T-cell (primary cell): ENCODE measurements around the gene SPAG6. TPM values are rescaled to one million over a fixed set of nuclear protein-coding genes. Genes with fewer than 3 reads are reported as not detected.

ENCODE experiments used
- ATAC-seq, 4 experiments: fragments of 200-7000 bp in 3 of 4; fragments of 150-1000 bp in 1 of 4; cut with Tn5 transposase; replicated peaks in 1 of 4; 1 replicate in 3 of 4; 2 replicates in 1 of 4; pipeline ENCODE4 v1.10.0; 2021; ENCODE audit warnings: moderate library complexity in 3 of 4, mild to moderate bottlenecking in 2 of 4, moderate number of reproducible peaks in 1 of 4
- CTCF ChIA-PET, 2 donors: fragments of 300-600 bp; sonication (Branson Sonifier 250); formaldehyde crosslinking; loops; one replicate each; lab custom pipeline; 2022; ENCODE audit warnings: antibody characterized with exemption in 2 of 2; lab: Charles Lee
- POLR2A ChIA-PET, 2 donors: fragments of 300-600 bp; sonication (Branson Sonifier 250); formaldehyde crosslinking; loops; one replicate each; lab custom pipeline; 2022; ENCODE audit warnings: antibody characterized with exemption in 2 of 2; lab: Charles Lee
- DNase-seq, 35 experiments: peaks; one replicate each; pipeline versions ENCODE4 v3.0.0 to v3.0.0-alpha.2; 2013 to 2023
- H3K27ac ChIP-seq: one replicate; pipeline ENCODE4 v1.5.1; 2013; ENCODE audit warnings: low read length
- H3K27me3 ChIP-seq, 2 experiments: replicated peaks in 1 of 2; 1 replicate in 1 of 2; 2 replicates in 1 of 2; pipeline versions ENCODE4 v1.6.1 to v1.7.0; 2013; ENCODE audit warnings: low read length in 1 of 2, mixed read lengths in 1 of 2; ENCODE audit not compliant: control insufficient read depth in 2 of 2, insufficient read depth in 2 of 2; ENCODE audit errors: extremely low read depth in 1 of 2
- H3K36me3 ChIP-seq, 2 donors: 1 replicate in 1 of 2; 2 replicates in 1 of 2; pipeline versions ENCODE4 v1.6.1 to v1.7.0; 2013; ENCODE audit warnings: low read length in 1 of 2; ENCODE audit not compliant: control insufficient read depth in 2 of 2, insufficient read depth in 1 of 2; ENCODE audit errors: extremely low read depth in 1 of 2
- H3K4me1 ChIP-seq, 2 experiments: 1 replicate in 1 of 2; 2 replicates in 1 of 2; pipeline versions ENCODE4 v1.6.1 to v1.7.0; 2013; ENCODE audit warnings: low read length in 2 of 2, mixed read lengths in 1 of 2; ENCODE audit not compliant: insufficient read depth in 2 of 2, control insufficient read depth in 1 of 2; ENCODE audit errors: extremely low read depth in 1 of 2
- H3K4me3 ChIP-seq, 2 donors: 1 replicate in 1 of 2; 2 replicates in 1 of 2; pipeline versions ENCODE4 v1.5.1 to v1.7.0; 2013; ENCODE audit warnings: mild to moderate bottlenecking in 2 of 2, low read length in 1 of 2, moderate library complexity in 1 of 2; ENCODE audit not compliant: control insufficient read depth in 1 of 2; ENCODE audit errors: extremely low read depth in 1 of 2
- H3K9me3 ChIP-seq: 2 replicates; pipeline ENCODE4 v1.7.0; 2013
- H3K27ac Mint-ChIP-seq, 2 donors: one replicate each; pipeline ENCODE4 v1.8.0; 2020 to 2021; ENCODE audit warnings: mild to moderate bottlenecking in 2 of 2, mixed read lengths in 2 of 2
- H3K27me3 Mint-ChIP-seq, 2 donors: one replicate each; pipeline ENCODE4 v1.8.0; 2021 to 2022; ENCODE audit warnings: mixed read lengths in 2 of 2
- H3K36me3 Mint-ChIP-seq: one replicate; pipeline ENCODE4 v1.8.0; 2021; ENCODE audit warnings: mixed read lengths
- H3K4me1 Mint-ChIP-seq, 3 donors: one replicate each; pipeline ENCODE4 v1.8.0; 2020 to 2022; ENCODE audit warnings: mixed read lengths in 3 of 3, mild to moderate bottlenecking in 1 of 3
- H3K4me3 Mint-ChIP-seq, 3 donors: one replicate each; pipeline ENCODE4 v1.8.0; 2020 to 2022; ENCODE audit warnings: mild to moderate bottlenecking in 3 of 3, mixed read lengths in 3 of 3, moderate library complexity in 3 of 3
- H3K9me3 Mint-ChIP-seq, 3 donors: one replicate each; pipeline ENCODE4 v1.8.0; 2020 to 2022; ENCODE audit warnings: mixed read lengths in 3 of 3
- WGBS: methylation state at CpG from one replicate; pipeline ENCODE4 v1.1.5; 2013; ENCODE audit warnings: missing lambda C conversion rate; ENCODE audit not compliant: insufficient coverage; 5-methylcytosine and 5-hydroxymethylcytosine counted together
- total RNA-seq, 35 experiments: library from RNA in 6 of 35; stranded (reverse) in 6 of 35; fragments of 120-200 nt in 1 of 35; gene quantifications; one replicate each; pipeline versions ENCODE4 v1.2.1 to v1.2.4 and lab custom pipeline; 2013 to 2026

SPAG6 gene
- total RNA-seq, 5 donors from 2014 or later (not counting 1 experiment from before 2014, with no cell fraction given), result 0.23 to 0.33 TPM; not detected in 3

DNA sequence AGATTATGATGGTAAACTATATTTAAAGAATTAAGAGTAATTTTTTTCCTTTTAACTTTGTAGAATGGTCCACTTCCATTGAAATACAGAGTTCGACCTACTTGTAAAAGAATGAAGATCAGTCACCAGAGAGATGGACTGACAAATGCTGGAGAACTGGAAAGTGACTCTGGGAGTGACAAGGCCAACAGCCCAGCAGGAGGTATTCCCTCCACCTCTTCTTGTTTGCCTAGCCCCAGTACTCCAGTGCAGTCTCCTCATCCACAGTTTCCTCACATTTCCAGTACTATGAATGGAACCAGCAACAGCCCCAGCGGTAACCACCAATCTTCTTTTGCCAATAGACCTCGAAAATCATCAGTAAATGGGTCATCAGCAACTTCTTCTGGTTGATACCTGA, 16.1 kb upstream of the SPAG6 start:
- H3K27me3 Mint-ChIP-seq, result peaks cover 0 to 12% of the 10 kb centered on the region in 2 donors
- peaks cover 38 to 46% (median 40%) of the 10 kb centered on the region in 3 donors for H3K4me1 Mint-ChIP-seq
- no CpG with 5 or more reads among the region's 3 CpGs for WGBS
- H3K4me3 Mint-ChIP-seq, result no peak overlapping the region
- H3K4me3 ChIP-seq, result no peak overlapping the region
- peaks cover 0 to 8% (median 0%) of the 10 kb centered on the region in 3 donors for H3K9me3 Mint-ChIP-seq
- peaks cover 25 to 26% of the 10 kb centered on the region in 2 experiments for H3K4me1 ChIP-seq
- no peak overlapping the region for H3K27ac Mint-ChIP-seq
- peaks cover 20% of the 10 kb centered on the region for H3K36me3 Mint-ChIP-seq
- H3K27ac ChIP-seq, result no peak overlapping the region
- POLR2A ChIA-PET, result no interaction called here
- H3K9me3 ChIP-seq, result no peaks in the 10 kb centered on the region
- peaks cover 0 to 17% of the 10 kb centered on the region in 2 donors for H3K36me3 ChIP-seq
- H3K27me3 ChIP-seq, result peaks cover 0 to 14% of the 10 kb centered on the region in 2 experiments
- DNase-seq, result no peak
- CTCF ChIA-PET, result no interaction called here
- no peak for ATAC-seq

DNA sequence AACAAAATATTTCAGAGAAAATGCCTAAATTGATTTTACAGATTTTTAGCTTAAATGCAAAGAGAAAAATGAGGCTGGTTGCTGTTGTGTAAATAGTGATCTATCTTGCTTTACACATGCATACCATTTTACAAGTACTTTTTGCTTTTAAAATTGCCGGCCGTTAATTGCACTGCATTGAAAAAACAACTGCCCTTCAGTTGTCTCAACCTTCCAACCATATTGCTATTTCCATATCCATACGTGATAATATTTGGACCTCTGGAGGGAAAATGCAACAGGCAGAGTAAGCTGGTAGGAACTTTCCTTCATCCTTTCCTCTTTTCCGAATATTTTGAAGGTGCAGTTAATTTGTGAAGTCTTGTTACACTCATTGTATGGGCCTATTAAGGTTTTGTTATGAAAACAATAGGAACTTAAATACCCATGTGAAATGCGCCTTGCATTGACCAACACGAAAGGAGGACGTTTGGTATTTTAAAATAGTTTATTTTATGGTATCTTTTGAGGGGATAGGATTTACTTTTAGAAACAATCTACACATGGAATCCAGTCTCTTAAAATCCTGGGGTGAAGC, 13.1 kb upstream of the SPAG6 start:
- Histone ChIP-seq H3K4me3 (no peak overlapping the region), H3K4me1 (peaks cover 18 to 39% of the 10 kb centered on the region in 2 experiments), H3K27me3 (peaks cover 5 to 36% of the 10 kb centered on the region in 2 experiments), H3K9me3 (no peaks in the 10 kb centered on the region), H3K27ac (peak overlapping the region; percentile 71), H3K36me3 (peaks cover 0 to 14% of the 10 kb centered on the region in 2 donors)
- Mint-ChIP-seq H3K4me3 (peak overlapping the region; percentile 73 to 81 (median 81)), H3K9me3 (peaks cover 0 to 8% (median 0%) of the 10 kb centered on the region in 3 donors), H3K27ac (peak overlapping the region; percentile 95 to 96), H3K36me3 (peaks cover 14% of the 10 kb centered on the region), H3K27me3 (peaks cover 0 to 26% of the 10 kb centered on the region in 2 donors), H3K4me1 (peaks cover 18 to 35% (median 32%) of the 10 kb centered on the region in 3 donors)
- POLR2A ChIA-PET, result interaction anchor here in 1 of 2 donors (0.8 to 1.3 kb wide), 3 partner anchors 10 to 380 kb away, joined by 3 to 5 read pairs (median 3); partner anchors contain the start of gene COMMD3
- ATAC-seq, result no peak
- DNase-seq, result no peak
- CTCF ChIA-PET, result interaction anchor here in 1 of 2 donors (0.8 to 1.1 kb wide), 3 partner anchors 8 to 228 kb away, joined by 3 read pairs; no protein-coding TSS in a partner anchor
- WGBS, result no CpG with 5 or more reads among the region's 7 CpGs

DNA sequence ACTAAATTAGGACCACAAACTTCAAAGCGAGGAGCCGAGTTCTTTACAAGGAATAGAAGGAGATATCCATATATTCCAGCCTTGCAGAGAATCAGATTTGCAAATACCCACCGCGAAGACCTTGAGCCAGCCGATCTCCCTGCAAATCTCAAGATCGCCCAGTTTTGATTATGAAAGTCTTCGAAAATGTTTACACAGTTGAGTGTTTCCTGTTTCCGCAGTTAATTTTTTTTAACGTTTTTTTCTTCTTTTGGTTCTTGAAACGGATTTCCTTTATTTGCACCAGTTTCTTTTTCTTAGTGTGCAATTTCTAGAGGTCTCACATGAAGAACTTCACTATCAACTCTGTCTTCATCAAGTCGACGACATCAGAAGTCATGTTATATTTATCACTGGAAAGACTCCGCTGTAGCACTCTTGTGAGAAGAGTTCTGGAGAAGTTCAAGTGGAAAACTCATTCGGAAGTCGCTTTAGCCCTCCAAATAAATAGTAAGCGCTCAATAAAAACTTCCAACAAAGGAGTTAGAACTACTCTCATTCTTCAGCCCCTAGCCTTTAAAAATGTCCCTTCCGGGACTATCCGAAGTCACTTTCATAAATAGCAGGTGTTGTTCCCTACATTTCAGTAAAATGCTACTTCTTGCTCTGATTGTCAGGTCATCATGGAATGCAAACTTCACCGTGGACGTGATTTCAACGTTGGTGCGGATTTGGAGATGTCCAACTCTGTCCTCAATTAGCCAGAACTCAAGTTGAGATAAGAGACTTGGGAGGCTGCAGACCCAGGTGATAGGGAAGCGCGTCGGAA, 11.9 kb upstream of the SPAG6 start:
- ChIA-PET CTCF (no interaction called here), POLR2A (no interaction called here)
- DNase-seq, result peak in 3 of 35 experiments; percentile 25 to 67 (median 25)
- H3K4me1 ChIP-seq, result peaks cover 18 to 39% of the 10 kb centered on the region in 2 experiments
- ATAC-seq, result peak; percentile 28 to 48 (median 38)
- Mint-ChIP-seq H3K4me3 (peak overlapping the region; percentile 73 to 81 (median 81)), H3K9me3 (peaks cover 0 to 8% (median 0%) of the 10 kb centered on the region in 3 donors), H3K27ac (peak overlapping the region; percentile 95 to 96), H3K27me3 (peaks cover 10 to 35% of the 10 kb centered on the region in 2 donors), H3K36me3 (peaks cover 9% of the 10 kb centered on the region), H3K4me1 (peaks cover 18 to 37% (median 35%) of the 10 kb centered on the region in 3 donors)
- no peaks in the 10 kb centered on the region for H3K9me3 ChIP-seq
- peak overlapping the region; percentile 33 to 53 for H3K4me3 ChIP-seq
- H3K27me3 ChIP-seq, result peaks cover 16 to 39% of the 10 kb centered on the region in 2 experiments
- WGBS, result 44% methylated on average over 17 of the region's 25 CpGs
- peak overlapping the region; percentile 71 for H3K27ac ChIP-seq
- H3K36me3 ChIP-seq, result peaks cover 0 to 14% of the 10 kb centered on the region in 2 donors

DNA sequence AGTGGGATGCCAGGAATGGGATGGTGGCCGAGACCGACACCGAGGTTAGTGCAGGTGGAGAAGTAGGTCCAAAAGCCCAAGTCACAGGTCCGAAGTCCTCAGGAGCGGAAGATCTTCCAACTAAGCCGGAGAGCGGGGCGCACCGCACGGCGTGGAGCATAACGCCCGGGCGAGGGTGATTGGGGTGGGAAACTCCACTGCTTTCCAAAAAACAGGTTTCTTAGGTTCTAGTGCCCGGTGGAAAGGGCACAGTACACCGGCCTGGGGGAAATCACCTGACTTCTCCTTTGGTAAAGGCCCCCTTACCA, 11.4 kb upstream of the SPAG6 start:
- H3K4me1 ChIP-seq, result peaks cover 18 to 39% of the 10 kb centered on the region in 2 experiments
- peak overlapping the region; percentile 71 for H3K27ac ChIP-seq

DNA sequence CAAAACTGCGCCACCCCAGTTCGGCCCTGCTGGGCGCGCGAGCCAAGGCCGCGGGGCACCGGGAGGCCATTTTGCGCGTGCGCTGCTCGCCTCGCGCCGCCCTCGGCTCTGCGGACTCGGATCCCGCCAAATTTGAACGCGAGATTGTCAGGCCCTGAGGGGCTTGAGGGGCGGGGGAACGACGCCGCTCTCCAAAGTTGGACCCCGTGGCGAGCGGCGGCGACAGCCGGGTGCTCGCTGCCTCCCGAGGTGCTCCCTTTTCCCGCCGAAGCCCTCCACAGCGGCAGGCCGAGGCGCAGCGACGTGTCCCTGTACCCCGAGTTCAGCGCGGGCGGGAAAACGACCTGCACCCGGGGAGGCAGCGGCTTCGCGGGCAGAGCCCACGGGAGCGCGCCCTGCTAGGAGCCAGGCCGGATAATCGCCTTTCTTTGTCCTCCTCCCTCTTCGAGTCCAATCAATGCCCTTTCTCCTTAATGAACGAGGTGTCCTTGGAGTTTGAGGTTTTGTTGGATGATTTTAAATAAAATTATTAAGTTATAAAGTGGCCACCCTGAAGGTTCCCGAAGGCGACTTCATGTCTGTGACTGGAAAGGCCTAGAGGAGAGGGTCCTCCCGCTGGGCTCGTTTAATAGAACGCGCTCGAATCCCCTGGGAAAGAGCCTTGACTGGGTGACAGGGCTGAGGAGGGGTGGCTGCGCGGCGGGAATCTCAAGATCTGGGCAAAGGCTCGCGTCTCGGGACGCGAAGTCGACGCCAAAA, 10.7 kb upstream of the SPAG6 start:
- H3K36me3 ChIP-seq, result peaks cover 0 to 7% of the 10 kb centered on the region in 2 donors
- 47% methylated on average over 40 of the region's 73 CpGs for WGBS
- Mint-ChIP-seq H3K4me1 (peaks cover 18 to 38% (median 35%) of the 10 kb centered on the region in 3 donors), H3K4me3 (peak overlapping the region; percentile 74 to 83 (median 80)), H3K27ac (peak overlapping the region; percentile 81 to 86), H3K27me3 (peaks cover 17 to 47% of the 10 kb centered on the region in 2 donors), H3K36me3 (peaks cover 4% of the 10 kb centered on the region), H3K9me3 (peaks cover 0 to 5% (median 0%) of the 10 kb centered on the region in 3 donors)
- H3K4me1 ChIP-seq, result peaks cover 18 to 39% of the 10 kb centered on the region in 2 experiments
- peaks cover 24 to 39% of the 10 kb centered on the region in 2 experiments for H3K27me3 ChIP-seq
- ChIA-PET CTCF (interaction anchor here in 1 of 2 donors (0.5 kb wide), 1 partner anchor 1366 kb away, joined by 4 read pairs; no protein-coding TSS in a partner anchor), POLR2A (interaction anchor here in 1 of 2 donors (0.5 to 0.6 kb wide), 2 partner anchors 7 to 713 kb away, joined by 3 to 4 read pairs; no protein-coding TSS in a partner anchor)
- peak overlapping the region; percentile 45 for H3K27ac ChIP-seq
- DNase-seq (peak in 1 of 35 experiments; percentile 22), ATAC-seq (no peak)
- no peaks in the 10 kb centered on the region for H3K9me3 ChIP-seq
- peak overlapping the region; percentile 61 to 68 for H3K4me3 ChIP-seq

More for the DNA sequence above, 11.4 kb upstream of the SPAG6 start:
- Histone ChIP-seq H3K36me3 (peaks cover 0 to 13% of the 10 kb centered on the region in 2 donors), H3K9me3 (no peaks in the 10 kb centered on the region), H3K4me3 (no peak overlapping the region), H3K27me3 (peaks cover 20 to 39% of the 10 kb centered on the region in 2 experiments)
- peak overlapping the region; percentile 95 to 96 for H3K27ac Mint-ChIP-seq
- WGBS, result 91% methylated on average over 14 of the region's 16 CpGs
- H3K27me3 Mint-ChIP-seq, result peaks cover 15 to 41% of the 10 kb centered on the region in 2 donors
- ChIA-PET POLR2A (no interaction called here), CTCF (no interaction called here)
- ATAC-seq (no peak), DNase-seq (no peak)
- peaks cover 18 to 37% (median 35%) of the 10 kb centered on the region in 3 donors for H3K4me1 Mint-ChIP-seq
- peaks cover 0 to 8% (median 0%) of the 10 kb centered on the region in 3 donors for H3K9me3 Mint-ChIP-seq
- peaks cover 9% of the 10 kb centered on the region for H3K36me3 Mint-ChIP-seq
- H3K4me3 Mint-ChIP-seq, result peak overlapping the region; percentile 73 to 81 (median 81)
